HG02642 (cell line): Measurements from ENCODE around the gene SMIM41.

ENCODE experiments used
- ATAC-seq: cut with Tn5 transposase; IDR thresholded peaks from one replicate; pipeline ENCODE4 v1.9.1; 2021; ENCODE audit warnings: mild to moderate bottlenecking; ENCODE audit not compliant: unreplicated experiment, poor library complexity

SMIM41 gene

GRCh38 chr12:52079576-52080402 is at the start of gene SMIM41:
Gene SMIM41 (plus strand): TSS chr12:52079704. CDS start chr12:52079780, 76 bp downstream.
- ATAC-seq: no peak

GRCh38 chr12:52032446-52032803 is 47.1 kb upstream of the SMIM41 start:
- no peak for ATAC-seq

- ATAC-seq: peak; percentile 93
Measured at GRCh38 chr12:52032804-52033445, 46.6 kb upstream of the SMIM41 start.

GRCh38 chr12:52033446-52034140 is 45.9 kb upstream of the SMIM41 start:
- ATAC-seq: no peak

DNA sequence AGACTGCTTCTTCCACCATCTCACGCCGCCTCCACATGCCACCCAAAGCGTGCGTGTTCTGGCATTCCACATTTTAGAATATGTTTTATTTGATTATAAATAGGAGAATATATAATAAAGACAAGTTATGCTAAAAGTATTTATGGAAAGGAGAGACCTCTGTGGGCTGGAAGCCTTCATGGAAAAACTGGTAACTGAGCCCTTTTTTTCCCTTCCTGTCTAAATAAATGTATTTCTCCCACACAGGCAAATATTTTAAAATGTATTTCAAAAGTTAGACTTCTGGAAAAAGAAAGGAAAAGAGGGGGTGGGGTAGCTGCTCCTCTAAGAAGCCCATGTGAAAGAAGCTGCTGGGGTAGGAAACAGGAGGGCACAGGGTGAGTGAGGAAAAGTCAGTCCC is 44.3 kb upstream of the SMIM41 start:
- ATAC-seq: no peak

GRCh38 chr12:52035926-52036325 is 43.6 kb upstream of the SMIM41 start:
- no peak for ATAC-seq

- peak; percentile 49 for ATAC-seq
Measured at GRCh38 chr12:52036587-52037171, 42.8 kb upstream of the SMIM41 start.

DNA sequence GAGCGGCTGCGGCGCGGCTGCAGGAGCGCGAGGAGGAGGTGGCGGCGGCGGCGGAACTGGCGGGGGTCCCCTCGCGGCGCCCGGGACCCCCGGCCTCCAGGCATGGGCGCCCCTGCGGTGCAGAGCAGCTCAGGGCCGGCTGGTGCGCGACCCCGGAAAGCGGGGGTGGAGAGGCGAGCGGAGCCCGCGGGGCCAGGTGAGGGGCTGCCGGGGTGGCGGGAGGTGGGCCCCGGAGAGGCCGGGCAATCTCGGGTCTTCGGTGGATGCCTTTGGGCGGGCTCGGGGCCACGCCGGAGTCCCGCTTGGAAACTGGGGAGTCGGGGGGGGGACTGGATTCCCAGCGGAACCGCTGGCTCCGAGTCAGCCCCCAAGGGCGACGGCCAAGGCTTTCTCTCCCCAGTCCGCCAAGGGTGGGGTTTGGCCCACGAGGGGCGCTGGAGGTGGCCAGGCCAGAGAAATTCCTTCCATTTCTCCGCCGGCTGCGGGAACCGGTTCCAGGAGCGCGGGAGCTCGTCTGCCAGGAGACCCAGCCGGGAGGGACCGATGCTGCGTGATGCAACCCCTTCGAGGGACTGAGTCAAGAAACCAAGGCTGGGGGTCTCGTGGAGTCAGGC is 42.1 kb upstream of the SMIM41 start:
- ATAC-seq: no peak

- ATAC-seq: no peak
Measured at GRCh38 chr12:52038447-52038846, 41.1 kb upstream of the SMIM41 start.

DNA sequence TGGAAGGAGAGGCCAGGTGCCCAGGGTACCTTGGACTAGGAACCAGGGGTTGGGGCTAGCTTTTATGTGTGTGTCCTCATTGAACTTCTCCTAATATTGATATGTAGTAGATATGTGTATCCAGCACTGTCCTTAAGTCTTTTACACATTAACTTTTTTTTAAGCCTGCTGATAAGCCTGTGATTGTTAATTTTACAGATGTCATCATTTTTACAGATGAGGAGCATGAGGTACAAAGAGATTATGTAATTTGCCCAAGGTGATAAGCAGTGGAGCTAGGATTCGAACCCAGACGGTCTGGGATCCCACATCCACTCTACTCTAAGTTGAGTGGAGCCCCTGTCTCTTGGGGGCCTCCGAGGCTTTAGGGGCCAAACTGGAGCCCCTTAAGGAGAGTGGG is 38.5 kb upstream of the SMIM41 start:
- no peak for ATAC-seq

- no peak for ATAC-seq
Measured at GRCh38 chr12:52041695-52042123, 37.8 kb upstream of the SMIM41 start.

- no peak for ATAC-seq
Measured at GRCh38 chr12:52042706-52043385, 36.7 kb upstream of the SMIM41 start.

DNA sequence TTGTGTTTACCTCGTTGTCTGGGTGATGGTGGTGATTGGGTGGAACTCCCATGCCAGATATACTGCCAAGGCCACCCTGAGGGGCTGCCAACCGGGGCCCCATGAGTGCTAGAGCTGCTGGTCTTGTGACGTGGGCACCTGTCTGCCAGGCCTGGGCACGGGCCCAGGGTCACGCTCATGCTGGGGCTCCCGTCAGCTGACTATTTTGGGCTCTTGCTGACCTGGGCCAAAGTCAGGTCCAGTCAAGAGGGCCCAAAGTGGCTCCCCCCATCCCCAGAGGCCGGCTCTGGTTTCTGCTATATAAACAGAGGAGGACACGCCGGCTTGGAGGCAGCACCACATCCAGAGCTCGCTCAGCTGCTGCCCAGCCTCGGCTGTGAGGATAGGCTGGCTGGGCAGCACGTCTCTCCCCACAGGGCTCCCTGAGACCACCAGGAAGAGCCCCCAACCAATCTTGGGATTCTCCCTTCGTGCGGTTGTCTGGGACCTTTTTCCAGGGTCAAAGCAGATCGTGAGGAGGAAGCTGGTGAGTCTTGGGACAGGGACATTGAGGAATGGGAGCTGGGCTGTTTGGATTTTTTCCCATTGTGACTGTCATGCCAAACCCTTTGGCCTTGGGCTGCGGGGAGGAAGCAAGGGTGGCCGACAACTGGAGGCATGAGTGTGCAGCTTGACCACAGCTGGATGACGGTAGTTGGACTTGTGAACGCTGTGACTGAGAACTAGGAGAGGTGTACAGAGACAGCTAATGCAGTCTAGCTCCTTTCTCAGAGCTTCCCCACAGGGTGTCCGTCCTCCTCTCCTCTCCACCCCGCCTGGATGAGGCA is 35.9 kb upstream of the SMIM41 start:
- no peak for ATAC-seq

GRCh38 chr12:52044292-52044983 is 35.1 kb upstream of the SMIM41 start:
- ATAC-seq: no peak

GRCh38 chr12:52045794-52046199 is 33.7 kb upstream of the SMIM41 start:
- ATAC-seq: no peak

DNA sequence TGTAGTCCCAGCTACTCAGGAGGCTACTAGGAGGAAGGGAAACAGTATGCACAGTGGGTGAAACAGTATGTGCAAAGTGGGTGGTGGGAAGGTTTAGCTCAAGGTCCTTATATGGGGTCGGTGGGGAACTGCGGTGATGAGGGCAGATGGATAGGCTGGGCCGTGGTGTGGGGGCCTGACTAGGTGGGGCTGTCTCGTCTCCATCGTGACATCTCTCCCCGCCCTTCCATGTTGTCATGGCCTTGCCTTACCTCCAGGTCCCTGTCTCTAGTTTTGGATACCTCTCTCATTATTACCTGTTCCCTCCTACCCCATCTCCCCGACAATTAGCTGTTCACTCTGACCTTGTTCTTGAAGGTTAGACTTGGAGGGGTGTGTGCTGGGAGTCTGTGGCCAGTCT is 32.6 kb upstream of the SMIM41 start:
- no peak for ATAC-seq

DNA sequence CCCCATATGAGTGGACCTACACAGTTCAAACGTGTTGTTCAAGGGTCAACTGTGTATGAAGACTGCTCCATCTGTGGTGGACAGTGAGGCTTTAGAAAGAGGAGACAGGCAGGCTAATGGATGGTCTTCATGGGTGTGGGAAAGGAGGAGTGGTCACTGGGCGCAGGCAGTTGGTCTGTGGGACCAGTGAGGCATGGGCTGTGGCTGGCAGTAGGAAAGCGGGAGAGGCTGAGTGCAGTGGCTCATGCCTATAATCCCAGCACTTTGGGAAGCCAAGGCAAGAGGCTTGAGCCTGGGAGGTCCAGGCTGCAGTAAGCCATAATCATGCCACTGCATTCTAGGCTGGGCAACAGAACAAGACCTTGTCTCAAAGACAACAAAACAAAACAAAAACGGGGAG is 30.2 kb upstream of the SMIM41 start:
- ATAC-seq: no peak

GRCh38 chr12:52049688-52050087 is 29.8 kb upstream of the SMIM41 start:
- no peak for ATAC-seq
